Endothelial cell of umbilical vein (primary cell): ENCODE data around the gene SYNDIG1. TPM values are rescaled to one million over a fixed set of nuclear protein-coding genes. Genes with fewer than 3 reads are reported as not detected.

Experiments used
- BruUV-seq: library from RNA; stranded (reverse); fragments of 400-500 nt; replicated peaks from 2 replicates; lab custom pipeline; 2021; lab: Mats Ljungman, UMichigan
- CTCF ChIA-PET: fragments of 300-600, 350-600 bp; sonication (Branson Sonifier 250); formaldehyde crosslinking; loops from one replicate; lab custom pipeline; 2021; ENCODE audit warnings: antibody characterized with exemption, inconsistent platforms; lab: Charles Lee
- POLR2A ChIA-PET: fragments of 300-600, 350-600 bp; sonication (Branson Sonifier 250); formaldehyde crosslinking; loops from one replicate; lab custom pipeline; 2021; ENCODE audit warnings: antibody characterized with exemption, inconsistent platforms; lab: Charles Lee
- DNase-seq: peaks from one replicate; pipeline ENCODE4 v3.0.0-alpha.2; 2011; ENCODE audit warnings: low read depth, low spot score
- FAIRE-seq: peaks from 2 replicates; lab custom pipeline; 2011; peaks lifted over from hg19 to GRCh38; lab: Jason Lieb, UNC
- H2AFZ ChIP-seq: 2 replicates; pipeline ENCODE4 v1.6.0; 2012; ENCODE audit warnings: low read depth, low read length, control low read depth, inconsistent platforms
- H3K27ac ChIP-seq: 2 replicates; pipeline ENCODE4 v1.5.1; 2011; ENCODE audit warnings: low read depth, mild to moderate bottlenecking, control low read depth, low read length, moderate library complexity; ENCODE audit not compliant: insufficient read depth
- H3K27me3 ChIP-seq, 2 experiments: 2 replicates each; pipeline versions ENCODE4 v1.6.0 to v1.6.1; 2011; ENCODE audit warnings: low read length in 2 of 2, mixed read lengths in 1 of 2; ENCODE audit not compliant: control insufficient read depth in 2 of 2, insufficient read depth in 2 of 2
- H3K36me3 ChIP-seq, 2 experiments: 2 replicates in 1 of 2; 3 replicates in 1 of 2; pipeline ENCODE4 v1.5.1; 2011; ENCODE audit warnings: low read length in 2 of 2, mild to moderate bottlenecking in 1 of 2, moderate library complexity in 1 of 2; ENCODE audit not compliant: control insufficient read depth in 2 of 2, insufficient read depth in 2 of 2; ENCODE audit errors: extremely low read depth in 1 of 2
- H3K4me1 ChIP-seq: 3 replicates; pipeline ENCODE4 v1.5.1; 2011; ENCODE audit warnings: mild to moderate bottlenecking, low read length; ENCODE audit not compliant: control insufficient read depth, insufficient read depth; ENCODE audit errors: extremely low read depth
- H3K4me2 ChIP-seq: 2 replicates; pipeline ENCODE4 v1.6.1; 2011; ENCODE audit warnings: low read length, control low read depth, mixed read lengths; ENCODE audit not compliant: insufficient read depth
- H3K4me3 ChIP-seq, 3 experiments: fragments of 200-600 bp in 1 of 3; sonication (generic), shearing (Covaris generic) in 1 of 3; replicated peaks in 1 of 3; 2 replicates each; pipeline ENCODE4 v1.5.1; 2011 to 2016; ENCODE audit warnings: control low read depth in 3 of 3, low read length in 3 of 3, mild to moderate bottlenecking in 2 of 3, inconsistent platforms in 1 of 3, low read depth in 1 of 3, moderate library complexity in 1 of 3; ENCODE audit not compliant: insufficient read depth in 1 of 3
- H3K79me2 ChIP-seq: 2 replicates; pipeline ENCODE4 v1.6.0; 2012; ENCODE audit warnings: low read length, inconsistent platforms; ENCODE audit not compliant: control insufficient read depth, insufficient read depth
- H3K9ac ChIP-seq: replicated peaks from 2 replicates; pipeline ENCODE3; 2011; ENCODE audit warnings: low read length, control low read depth; ENCODE audit not compliant: insufficient read depth; ENCODE audit errors: extremely low read depth
- H3K9me1 ChIP-seq: replicated peaks from 3 replicates; pipeline ENCODE4 v1.6.0; 2011; ENCODE audit warnings: mild to moderate bottlenecking, low read length; ENCODE audit not compliant: control insufficient read depth, insufficient read depth; ENCODE audit errors: extremely low read depth
- H3K9me3 ChIP-seq: replicated peaks from 2 replicates; pipeline ENCODE4 v1.5.1; 2012; ENCODE audit warnings: low read length, inconsistent platforms; ENCODE audit not compliant: control insufficient read depth, insufficient read depth
- H4K20me1 ChIP-seq: replicated peaks from 2 replicates; pipeline ENCODE3; 2011; ENCODE audit warnings: mild to moderate bottlenecking, low read length; ENCODE audit not compliant: control insufficient read depth, insufficient read depth; ENCODE audit errors: extremely low read depth
- CTCF ChIP-seq, 2 donors: IDR thresholded peaks; 1 replicate in 1 of 2; 2 replicates in 1 of 2; pipeline ENCODE4 v1.5.1; 2011; ENCODE audit warnings: low read length in 2 of 2, mild to moderate bottlenecking in 2 of 2, moderate library complexity in 2 of 2, control low read depth in 1 of 2, inconsistent platforms in 1 of 2, low read depth in 1 of 2; ENCODE audit not compliant: insufficient read depth in 1 of 2; ENCODE audit errors: extremely low read depth in 1 of 2
- EZH2 ChIP-seq: IDR thresholded peaks from 2 replicates; pipeline ENCODE4 v1.6.1; 2012; ENCODE audit warnings: borderline replicate concordance, low read depth, mild to moderate bottlenecking, moderate library complexity, low read length, inconsistent platforms; ENCODE audit not compliant: severe bottlenecking
- FOS ChIP-seq: IDR thresholded peaks from 2 replicates; pipeline ENCODE4 v1.6.1; 2011; ENCODE audit warnings: mild to moderate bottlenecking, low read length, moderate library complexity, borderline replicate concordance; ENCODE audit not compliant: insufficient read depth
- GATA2 ChIP-seq: IDR thresholded peaks from 2 replicates; pipeline ENCODE4 v1.7.0; 2011; ENCODE audit warnings: low read depth, mild to moderate bottlenecking, moderate library complexity, mixed read lengths, low read length; ENCODE audit not compliant: insufficient read length, insufficient read depth
- JUN ChIP-seq: IDR thresholded peaks from 2 replicates; pipeline ENCODE4 v1.6.1; 2011; ENCODE audit warnings: borderline replicate concordance, low read depth; ENCODE audit not compliant: insufficient read length, insufficient read depth
- MAX ChIP-seq: IDR thresholded peaks from 2 replicates; pipeline ENCODE4 v1.6.1; 2011; ENCODE audit not compliant: insufficient read depth, insufficient read length
- MYC ChIP-seq: IDR thresholded peaks from one replicate; pipeline ENCODE4 v1.6.1; 2011; ENCODE audit warnings: mild to moderate bottlenecking, low read depth, low read length
- POLR2A ChIP-seq: IDR thresholded peaks from 2 replicates; pipeline ENCODE4 v1.6.1; 2012; ENCODE audit warnings: low read depth, mild to moderate bottlenecking, control low read depth, low read length
- POLR2AphosphoS5 ChIP-seq: IDR thresholded peaks from 2 replicates; pipeline ENCODE4 v1.6.1; 2012; ENCODE audit warnings: low read depth, mild to moderate bottlenecking, control low read depth, low read length, moderate library complexity; ENCODE audit not compliant: insufficient read depth
- dilution Hi-C: fragments of 300-500 bp; cut with MboI; formaldehyde crosslinking; loops from one replicate; pipeline ENCODE4 v1.15.0; 2019; ENCODE audit warnings: low sequenced_read_pairs; ENCODE audit not compliant: extremely low pct_ligation_motif_present
- intact Hi-C: fragments of 100-400 bp; cut with micrococcal nuclease; formaldehyde crosslinking; loops from one replicate; pipeline ENCODE4 v1.10.0; 2022
- polyA plus RNA-seq, 4 experiments: library from polyadenylated mRNA; depleted of rRNA in 3 of 4; stranded (reverse) in 3 of 4; unstranded in 1 of 4; fragments of >200 nt; gene quantifications; 2 replicates each; pipeline versions ENCODE4 v1.2.1 to v1.2.3, GENCODE V29; 2011 to 2012; ENCODE audit warnings: missing spikeins in 1 of 4
- total RNA-seq: library from RNA; stranded (reverse); gene quantifications from 2 replicates; pipeline ENCODE4 v1.2.3, GENCODE V29; 2021

The SYNDIG1 gene
- total and polyA plus RNA-seq, 2 donors (not counting 3 experiments of a cell fraction or from before 2014, with no cell fraction given), result not detected

- Histone ChIP-seq H3K27me3 (no peaks in the 10 kb centered on the region), H3K27ac (no peak overlapping the region), H3K9me3 (peaks cover 3% of the 10 kb centered on the region), H3K9me1 (no peaks in the 10 kb centered on the region), H3K4me3 (no peak overlapping the region), H3K36me3 (no peaks in the 10 kb centered on the region), H4K20me1 (no peaks in the 10 kb centered on the region), H3K9ac (no peak overlapping the region), H2AFZ (no peak overlapping the region), H3K4me1 (no peaks in the 10 kb centered on the region), H3K4me2 (no peak overlapping the region), H3K79me2 (no peaks in the 10 kb centered on the region)
- no TSS peak for BruUV-seq
- dilution Hi-C loops (no loop called here), intact Hi-C loops (no loop called here)
- CTCF ChIA-PET, result no interaction called here
- no peak for TF ChIP-seq MAX
- no peak for TF ChIP-seq GATA2
- TF ChIP-seq MYC, result no peak
- TF ChIP-seq POLR2AphosphoS5, result no peak
- TF ChIP-seq EZH2, result no peak
- no peak for TF ChIP-seq JUN
- no peak for TF ChIP-seq POLR2A
- TF ChIP-seq CTCF (IDR thresholded peaks at IDR 0.05; ENCODE audit: extremely low read depth in 1 of 2, insufficient read depth in 1 of 2, low read depth in 1 of 2, low read length in 2 of 2), result no peak
- TF ChIP-seq FOS, result no peak
- no peak for DNase-seq
- POLR2A ChIA-PET, result no interaction called here
- no peak for FAIRE-seq
These were observed 215.7 kb downstream of the SYNDIG1 start for GRCh38 chr20:24684956-24685691.
